Fibroblast of skin of left biceps (primary cell): ENCODE results near the gene LRFN2.

Experiments
- DNase-seq, 2 experiments: peaks; one replicate each; pipeline ENCODE4 v3.0.0-alpha.2; 2013; ENCODE audit warnings: low read depth in 2 of 2

The LRFN2 gene

GRCh38 chr6:40378725-40379074, 208.5 kb downstream of the LRFN2 start:
- DNase-seq, result no peak

- no peak for DNase-seq
These were observed 209.0 kb downstream of the LRFN2 start for GRCh38 chr6:40378071-40378724.

- no peak for DNase-seq
These were observed 209.9 kb downstream of the LRFN2 start for GRCh38 chr6:40377173-40377806.

- no peak for DNase-seq
These were observed 211.0 kb downstream of the LRFN2 start for GRCh38 chr6:40376113-40376650.

- no peak for DNase-seq
These were observed 213.9 kb downstream of the LRFN2 start for GRCh38 chr6:40373267-40373666.

- no peak for DNase-seq
These were observed 215.5 kb downstream of the LRFN2 start for GRCh38 chr6:40371621-40372020.

GRCh38 chr6:40371095-40371494, 216.1 kb downstream of the LRFN2 start:
- DNase-seq, result no peak

GRCh38 chr6:40369891-40370290, 217.3 kb downstream of the LRFN2 start:
- no peak for DNase-seq

GRCh38 chr6:40369042-40369441, 218.1 kb downstream of the LRFN2 start:
- no peak for DNase-seq

GRCh38 chr6:40362859-40363258, 224.3 kb downstream of the LRFN2 start:
- DNase-seq, result no peak

GRCh38 chr6:40359808-40360207, 227.4 kb downstream of the LRFN2 start:
- DNase-seq, result no peak

- DNase-seq, result no peak
These were observed 228.4 kb downstream of the LRFN2 start for GRCh38 chr6:40358473-40359460.

GRCh38 chr6:40356242-40356910, 230.8 kb downstream of the LRFN2 start:
- DNase-seq, result peak in 1 of 2 experiments; percentile 13

GRCh38 chr6:40355532-40355931, 231.6 kb downstream of the LRFN2 start:
- no peak for DNase-seq

GRCh38 chr6:40355066-40355465, 232.1 kb downstream of the LRFN2 start:
- no peak for DNase-seq

GRCh38 chr6:40353967-40354452, 233.2 kb downstream of the LRFN2 start:
- DNase-seq, result no peak

- DNase-seq, result no peak
These were observed 233.8 kb downstream of the LRFN2 start for GRCh38 chr6:40353197-40353966.

GRCh38 chr6:40352527-40353170, 234.5 kb downstream of the LRFN2 start:
- DNase-seq, result no peak

- no peak for DNase-seq
These were observed 235.2 kb downstream of the LRFN2 start for GRCh38 chr6:40352006-40352405.

- DNase-seq, result no peak
These were observed 236.4 kb downstream of the LRFN2 start for GRCh38 chr6:40350747-40351217.
